NT2/D1 (cell line): ENCODE data around the gene RAC2.

Experiments
- SUZ12 ChIP-seq: IDR thresholded peaks from 2 replicates; pipeline ENCODE4 v1.6.1; 2011; ENCODE audit not compliant: insufficient read length, insufficient read depth; ENCODE audit errors: extremely low read depth
- YY1 ChIP-seq: IDR thresholded peaks from 2 replicates; pipeline ENCODE4 v1.6.1; 2011; ENCODE audit not compliant: insufficient read length, insufficient read depth
- ZNF274 ChIP-seq: IDR thresholded peaks from 2 replicates; pipeline ENCODE4 v1.6.1; 2011; ENCODE audit warnings: mild to moderate bottlenecking, low read depth, low read length

GRCh38 chr22:37276776-37277175, 32.7 kb upstream of the RAC2 start:
- TF ChIP-seq ZNF274 (no peak), YY1 (no peak), SUZ12 (no peak)
